Right lobe of liver (tissue), 6 donors: Measurements from ENCODE around the gene ZNF154. TPM values are rescaled to one million over a fixed set of nuclear protein-coding genes. Genes with fewer than 3 reads are reported as not detected.

Experiments
- ATAC-seq, 4 donors: fragments of 200-7000 bp; cut with Tn5 transposase; one replicate each; pipeline ENCODE4 v1.9.1; 2020; ENCODE audit warnings: mild to moderate bottlenecking in 4 of 4, moderate library complexity in 4 of 4
- DNase-seq, 3 donors: peaks; one replicate each; pipeline ENCODE4 v3.0.0-alpha.2; 2020
- H3K27ac ChIP-seq, 3 donors: fragments of 200-600 bp; one replicate each; pipeline ENCODE4 v1.8.0; 2022
- H3K27me3 ChIP-seq, 2 donors: fragments of 200-600 bp; one replicate each; pipeline ENCODE4 v1.8.0; 2022
- H3K36me3 ChIP-seq, 4 donors: fragments of 200-600 bp; sonication (generic) in 1 of 4; one replicate each; pipeline versions ENCODE4 v1.5.1 to v1.8.0; 2017 to 2022; ENCODE audit warnings: control low read depth in 1 of 4
- H3K4me1 ChIP-seq, 4 donors: fragments of 200-600 bp; sonication (generic) in 1 of 4; one replicate each; pipeline versions ENCODE4 v1.5.1 to v1.8.0; 2017 to 2022; ENCODE audit warnings: control low read depth in 1 of 4
- H3K4me3 ChIP-seq, 3 donors: fragments of 200-600 bp; one replicate each; pipeline ENCODE4 v1.8.0; 2022
- H3K9me3 ChIP-seq, 4 donors: fragments of 200-600 bp; sonication (generic) in 1 of 4; one replicate each; pipeline versions ENCODE4 v1.5.1 to v1.8.0; 2017 to 2022; ENCODE audit warnings: control low read depth in 1 of 4
- POLR2A ChIP-seq: fragments of 450-650 bp; IDR thresholded peaks from one replicate; pipeline ENCODE4 v1.6.1; 2017; ENCODE audit warnings: antibody characterized with exemption, mild to moderate bottlenecking
- WGBS: methylation state at CpG from one replicate; pipeline ENCODE4 v1.1.6; 2018; ENCODE audit warnings: low coverage, low lambda C conversion rate; ENCODE audit not compliant: insufficient coverage; ENCODE audit errors: missing lambda C conversion rate; 5-methylcytosine and 5-hydroxymethylcytosine counted together
- intact Hi-C, 2 donors: fragments of 100-400 bp; cut with DNase I; formaldehyde crosslinking; loops; one replicate each; pipeline versions ENCODE4 v1.11.2 to v1.14.1; 2022
- total RNA-seq, 6 experiments: library from RNA; depleted of rRNA in 2 of 6; stranded (reverse); fragments of >200 nt in 2 of 6; fragmentation: NEBNext Ultra II Directional in 3 of 6; extraction: Animal tissue kit (Norgen Biotek cat#: 25700) in 3 of 6; gene quantifications; one replicate each; pipeline versions ENCODE4 v1.1.0 to v1.2.4, GENCODE V29; 2016 to 2023
- TF ChIP-seq, protein P1 (sequence below), 4 donors: fragments of 200-600 bp in 3 of 4; fragments of 450-650 bp in 1 of 4; IDR thresholded peaks; one replicate each; pipeline versions ENCODE4 v1.5.1 to v1.8.0; 2016 to 2022; ENCODE audit warnings: antibody characterized with exemption in 4 of 4, mild to moderate bottlenecking in 2 of 4
- donor health status: DM: no; HTN: yes; CAD: no.
- donor health status: DM: no; HTN: no; CAD: no.
- donor health status: DM: no; HTN: no; CAD: no.
- donor health status: DM: no; HTN: yes; CAD: no.
- donor health status: DM: no; HTN: yes; CAD: no.

The ZNF154 gene
- total RNA-seq, 6 experiments from 2014 or later: 0.31 to 1.2 (median 0.60) TPM

- Histone ChIP-seq H3K4me1 (no peaks in the 10 kb centered on the region), H3K9me3 (no peaks in the 10 kb centered on the region), H3K27me3 (no peaks in the 10 kb centered on the region), H3K36me3 (no peaks in the 10 kb centered on the region), H3K27ac (peak overlapping the region in 2 of 3 donors; percentile 18 to 40), H3K4me3 (peak overlapping the region in 2 of 3 donors; percentile 25 to 48)
- 10% methylated on average over 19 of the region's 64 CpGs for WGBS
- DNase-seq: peak; percentile 33 to 50 (median 47)
- TF ChIP-seq POLR2A: no peak
- TF ChIP-seq, protein P1, sequence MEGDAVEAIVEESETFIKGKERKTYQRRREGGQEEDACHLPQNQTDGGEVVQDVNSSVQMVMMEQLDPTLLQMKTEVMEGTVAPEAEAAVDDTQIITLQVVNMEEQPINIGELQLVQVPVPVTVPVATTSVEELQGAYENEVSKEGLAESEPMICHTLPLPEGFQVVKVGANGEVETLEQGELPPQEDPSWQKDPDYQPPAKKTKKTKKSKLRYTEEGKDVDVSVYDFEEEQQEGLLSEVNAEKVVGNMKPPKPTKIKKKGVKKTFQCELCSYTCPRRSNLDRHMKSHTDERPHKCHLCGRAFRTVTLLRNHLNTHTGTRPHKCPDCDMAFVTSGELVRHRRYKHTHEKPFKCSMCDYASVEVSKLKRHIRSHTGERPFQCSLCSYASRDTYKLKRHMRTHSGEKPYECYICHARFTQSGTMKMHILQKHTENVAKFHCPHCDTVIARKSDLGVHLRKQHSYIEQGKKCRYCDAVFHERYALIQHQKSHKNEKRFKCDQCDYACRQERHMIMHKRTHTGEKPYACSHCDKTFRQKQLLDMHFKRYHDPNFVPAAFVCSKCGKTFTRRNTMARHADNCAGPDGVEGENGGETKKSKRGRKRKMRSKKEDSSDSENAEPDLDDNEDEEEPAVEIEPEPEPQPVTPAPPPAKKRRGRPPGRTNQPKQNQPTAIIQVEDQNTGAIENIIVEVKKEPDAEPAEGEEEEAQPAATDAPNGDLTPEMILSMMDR (IDR thresholded peaks at IDR 0.05): no peak
- peak; percentile 48 to 84 (median 67) for ATAC-seq
- intact Hi-C loops: no loop called here
Measured at GRCh38 chr19:57664269-57665127, 44.5 kb downstream of the ZNF154 start.

- DNase-seq (no peak), ATAC-seq (no peak)
- Histone ChIP-seq H3K36me3 (no peaks in the 10 kb centered on the region), H3K27me3 (no peaks in the 10 kb centered on the region), H3K4me3 (no peak overlapping the region), H3K9me3 (no peaks in the 10 kb centered on the region), H3K27ac (no peak overlapping the region), H3K4me1 (no peaks in the 10 kb centered on the region)
- 50% methylated on average over 1 of the region's 1 CpG for WGBS
- intact Hi-C loops: no loop called here
- TF ChIP-seq POLR2A: no peak
- TF ChIP-seq, protein P1 (IDR thresholded peaks at IDR 0.05): no peak
Measured at GRCh38 chr19:57656346-57656745, 52.7 kb downstream of the ZNF154 start.

GRCh38 chr19:57655443-57655842, 53.6 kb downstream of the ZNF154 start:
- Histone ChIP-seq H3K36me3 (no peaks in the 10 kb centered on the region), H3K9me3 (no peaks in the 10 kb centered on the region), H3K27ac (no peak overlapping the region), H3K4me3 (no peak overlapping the region), H3K27me3 (no peaks in the 10 kb centered on the region), H3K4me1 (no peaks in the 10 kb centered on the region)
- whole genome bisulfite sequencing: 33% methylated on average over 1 of the region's 1 CpG
- intact Hi-C loops: no loop called here
- DNase-seq: no peak
- TF ChIP-seq, protein P1 (IDR thresholded peaks at IDR 0.05): no peak
- no peak for TF ChIP-seq POLR2A
- ATAC-seq: no peak

- DNase-seq (no peak), ATAC-seq (no peak)
- intact Hi-C loops: no loop called here
- Histone ChIP-seq H3K27me3 (no peaks in the 10 kb centered on the region), H3K36me3 (no peaks in the 10 kb centered on the region), H3K27ac (no peak overlapping the region), H3K4me1 (no peaks in the 10 kb centered on the region), H3K4me3 (no peak overlapping the region), H3K9me3 (no peaks in the 10 kb centered on the region)
- TF ChIP-seq, protein P1 (IDR thresholded peaks at IDR 0.05): no peak
- no peak for TF ChIP-seq POLR2A
- 67% methylated on average over 1 of the region's 2 CpGs for WGBS
Measured at GRCh38 chr19:57653689-57654088, 55.3 kb downstream of the ZNF154 start.
